Gastrocnemius medialis (tissue), 4 donors: ENCODE data around the gene MUSTN1. TPM values are rescaled to one million over a fixed set of nuclear protein-coding genes. Genes with fewer than 3 reads are reported as not detected.

Experiments used
- ATAC-seq, 2 donors: fragments of 150-250 bp; one replicate each; pipeline ENCODE4 v1.9.1; 2016
- DNase-seq, 2 donors: peaks; one replicate each; pipeline ENCODE4 v3.0.0-alpha.2; 2019
- H3K27ac ChIP-seq, 4 donors: fragments of 200-600 bp; sonication (generic); 1 replicate in 1 of 4; 2 replicates in 3 of 4; pipeline ENCODE4 v1.5.1; 2016 to 2018; ENCODE audit warnings: mild to moderate bottlenecking in 2 of 4, moderate library complexity in 1 of 4
- H3K27me3 ChIP-seq, 3 donors: fragments of 200-600 bp; sonication (generic) in 2 of 3; 1 replicate in 1 of 3; 2 replicates in 2 of 3; pipeline versions ENCODE4 v1.5.1 to v1.6.0; 2016 to 2019; ENCODE audit warnings: mild to moderate bottlenecking in 1 of 3, moderate library complexity in 1 of 3
- H3K36me3 ChIP-seq, 2 donors: fragments of 200-600 bp; sonication (generic) in 1 of 2; one replicate each; pipeline ENCODE4 v1.5.1; 2017 to 2018
- H3K4me1 ChIP-seq, 2 donors: fragments of 200-600 bp; sonication (generic) in 1 of 2; one replicate each; pipeline ENCODE4 v1.5.1; 2016 to 2017; ENCODE audit warnings: mild to moderate bottlenecking in 2 of 2
- H3K4me3 ChIP-seq, 4 donors: fragments of 200-600 bp; sonication (generic) in 3 of 4; 1 replicate in 1 of 4; 2 replicates in 3 of 4; pipeline ENCODE4 v1.5.1; 2016 to 2019; ENCODE audit warnings: mild to moderate bottlenecking in 2 of 4
- H3K9me3 ChIP-seq, 3 donors: fragments of 200-600 bp; sonication (generic) in 2 of 3; 1 replicate in 1 of 3; 2 replicates in 2 of 3; pipeline ENCODE4 v1.5.1; 2016 to 2019
- POLR2A ChIP-seq, 2 donors: fragments of 450-650 bp; IDR thresholded peaks; one replicate each; pipeline ENCODE4 v1.6.1; 2017; ENCODE audit warnings: antibody characterized with exemption in 2 of 2, mild to moderate bottlenecking in 2 of 2, moderate library complexity in 2 of 2
- in situ Hi-C, 4 donors: fragments of 200-750 bp; cut with MboI; loops; one replicate each; pipeline versions ENCODE4 v1.15.0 to v1.8.0; 2017; ENCODE audit warnings: low sequenced_read_pairs in 4 of 4
- intact Hi-C: fragments of 100-400 bp; cut with DNase I; formaldehyde crosslinking; loops from one replicate; pipeline ENCODE4 v1.15.1; 2023; ENCODE audit warnings: low total_unique reads
- total RNA-seq, 4 donors: library from RNA; depleted of rRNA; stranded (reverse); fragments of >200 nt; gene quantifications; one replicate each; pipeline versions ENCODE4 v1.1.0 to v1.2.3, GENCODE V29; 2016
- TF ChIP-seq, protein P1 (sequence below), 5 experiments: fragments of 450-650 bp in 3 of 5; fragments of 200-600 bp in 2 of 5; sonication (generic) in 2 of 5; IDR thresholded peaks in 4 of 5; conservative IDR thresholded peaks in 1 of 5; 1 replicate in 4 of 5; 2 replicates in 1 of 5; pipeline ENCODE4 v1.5.1; 2016 to 2019; ENCODE audit warnings: antibody characterized with exemption in 5 of 5, mild to moderate bottlenecking in 3 of 5, moderate library complexity in 3 of 5

The MUSTN1 gene
- total RNA-seq, 4 donors from 2014 or later = 218 to 2,149 (median 412) TPM

DNA sequence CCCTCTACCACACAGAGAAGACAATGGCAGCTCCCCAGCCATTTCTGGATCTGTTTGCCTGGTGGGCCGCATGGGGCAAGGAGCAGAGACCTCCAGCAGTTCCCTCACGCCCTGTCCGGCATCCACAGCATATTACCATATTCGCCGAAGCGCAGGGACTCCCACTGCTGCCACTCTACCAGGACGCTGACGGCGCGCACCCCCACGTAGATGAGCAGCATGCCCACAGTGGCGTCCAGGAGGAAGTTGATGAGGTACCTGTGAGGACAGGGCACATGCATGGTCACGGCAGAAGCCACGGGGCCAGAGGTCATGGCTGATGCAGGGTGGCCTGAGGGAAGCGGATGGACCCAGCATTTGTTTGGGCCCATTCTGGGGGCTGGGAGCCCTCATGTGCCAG lies 14.8 kb upstream of the MUSTN1 start:
- in situ Hi-C loops = loop anchor here in 3 of 4 donors (10.0 to 25.0 kb wide), 4 partner anchors 85 to 225 kb away; no protein-coding TSS in a partner anchor
- no peak overlapping the region for H3K4me3 ChIP-seq
- H3K4me1 ChIP-seq = peaks cover 46 to 48% of the 10 kb centered on the region in 2 donors
- ATAC-seq (no peak), DNase-seq (no peak)
- no peak for TF ChIP-seq POLR2A (IDR thresholded peaks at IDR 0.05)
- TF ChIP-seq, protein P1, sequence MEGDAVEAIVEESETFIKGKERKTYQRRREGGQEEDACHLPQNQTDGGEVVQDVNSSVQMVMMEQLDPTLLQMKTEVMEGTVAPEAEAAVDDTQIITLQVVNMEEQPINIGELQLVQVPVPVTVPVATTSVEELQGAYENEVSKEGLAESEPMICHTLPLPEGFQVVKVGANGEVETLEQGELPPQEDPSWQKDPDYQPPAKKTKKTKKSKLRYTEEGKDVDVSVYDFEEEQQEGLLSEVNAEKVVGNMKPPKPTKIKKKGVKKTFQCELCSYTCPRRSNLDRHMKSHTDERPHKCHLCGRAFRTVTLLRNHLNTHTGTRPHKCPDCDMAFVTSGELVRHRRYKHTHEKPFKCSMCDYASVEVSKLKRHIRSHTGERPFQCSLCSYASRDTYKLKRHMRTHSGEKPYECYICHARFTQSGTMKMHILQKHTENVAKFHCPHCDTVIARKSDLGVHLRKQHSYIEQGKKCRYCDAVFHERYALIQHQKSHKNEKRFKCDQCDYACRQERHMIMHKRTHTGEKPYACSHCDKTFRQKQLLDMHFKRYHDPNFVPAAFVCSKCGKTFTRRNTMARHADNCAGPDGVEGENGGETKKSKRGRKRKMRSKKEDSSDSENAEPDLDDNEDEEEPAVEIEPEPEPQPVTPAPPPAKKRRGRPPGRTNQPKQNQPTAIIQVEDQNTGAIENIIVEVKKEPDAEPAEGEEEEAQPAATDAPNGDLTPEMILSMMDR (IDR thresholded peaks at IDR 0.05 in 4 of 5, conservative IDR thresholded peaks at IDR 0.05 in 1 of 5) = no peak
- intact Hi-C loops = loop anchor here (2.0 to 10.0 kb wide), 5 partner anchors 85 to 615 kb away; partner anchors contain the start of genes NISCH, RFT1, SFMBT1 and TNNC1
- H3K9me3 ChIP-seq = no peaks in the 10 kb centered on the region
- H3K27ac ChIP-seq = peak overlapping the region; percentile 96 to 98 (median 97)
- H3K27me3 ChIP-seq = no peaks in the 10 kb centered on the region
- peaks cover 0 to 12% of the 10 kb centered on the region in 2 donors for H3K36me3 ChIP-seq

DNA sequence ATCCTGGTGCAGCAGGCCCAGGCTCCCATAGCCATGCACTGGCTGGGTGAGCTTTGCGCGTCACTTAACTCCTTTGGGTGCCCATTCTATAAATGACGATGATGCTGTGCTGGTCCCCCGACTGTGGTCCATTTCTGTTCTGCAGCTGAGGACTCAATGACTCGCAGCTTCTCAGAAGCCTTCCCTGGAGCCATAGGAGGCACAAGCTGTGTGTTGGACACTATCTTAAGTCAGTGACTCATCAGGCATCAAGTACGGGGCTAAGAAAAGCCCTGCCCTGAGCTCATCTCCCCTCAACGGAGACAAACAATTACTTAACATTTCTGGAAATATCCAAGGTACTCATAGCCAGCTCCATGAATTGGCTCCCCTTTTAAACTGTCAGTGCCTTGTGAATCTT lies 13.8 kb upstream of the MUSTN1 start:
- Histone ChIP-seq H3K4me3 (no peak overlapping the region), H3K27me3 (no peaks in the 10 kb centered on the region), H3K9me3 (no peaks in the 10 kb centered on the region), H3K27ac (peak overlapping the region; percentile 96 to 98 (median 97)), H3K36me3 (peaks cover 0 to 10% of the 10 kb centered on the region in 2 donors), H3K4me1 (peaks cover 57 to 59% of the 10 kb centered on the region in 2 donors)
- in situ Hi-C loops (no loop called here), intact Hi-C loops (loop anchor here (5.0 to 10.0 kb wide), 3 partner anchors 284 to 614 kb away; partner anchors contain the start of genes NISCH, RFT1, TNNC1 and TWF2)
- DNase-seq (peak; percentile 82 to 90), ATAC-seq (peak; percentile 81 to 82)
- TF ChIP-seq, protein P1 (IDR thresholded peaks at IDR 0.05 in 4 of 5, conservative IDR thresholded peaks at IDR 0.05 in 1 of 5) = no peak
- peak; percentile 43 to 70 for TF ChIP-seq POLR2A (IDR thresholded peaks at IDR 0.05)

DNA sequence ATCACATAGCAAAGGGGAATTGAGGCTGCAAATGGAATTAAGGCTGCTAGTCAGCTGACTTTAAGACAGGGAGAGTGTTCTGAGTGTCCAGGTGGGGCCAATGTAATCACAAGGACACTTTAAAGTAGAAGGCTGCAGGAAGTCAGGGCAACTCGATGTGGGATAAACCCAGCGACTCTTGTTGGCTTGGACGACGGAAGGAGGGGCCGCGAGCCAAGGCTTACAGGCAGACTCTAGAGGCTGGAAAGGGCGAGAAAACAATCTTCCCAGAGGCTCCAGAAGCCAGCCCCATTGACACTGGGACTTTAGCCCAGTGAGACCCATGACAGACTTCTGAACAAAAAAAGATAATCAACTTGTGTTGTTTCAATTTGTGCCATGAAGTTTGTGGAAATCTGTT lies 12.9 kb upstream of the MUSTN1 start:
- H3K27me3 ChIP-seq = no peaks in the 10 kb centered on the region
- H3K4me3 ChIP-seq = no peak overlapping the region
- H3K4me1 ChIP-seq = peaks cover 66 to 68% of the 10 kb centered on the region in 2 donors
- ATAC-seq (no peak), DNase-seq (no peak)
- no peaks in the 10 kb centered on the region for H3K9me3 ChIP-seq
- in situ Hi-C loops (no loop called here), intact Hi-C loops (loop anchor here (5.0 to 10.0 kb wide), 3 partner anchors 285 to 613 kb away; partner anchors contain the start of genes NISCH, RFT1, TNNC1 and TWF2)
- peaks cover 0 to 10% of the 10 kb centered on the region in 2 donors for H3K36me3 ChIP-seq
- peak overlapping the region; percentile 96 to 98 (median 97) for H3K27ac ChIP-seq
- TF ChIP-seq, protein P1 (IDR thresholded peaks at IDR 0.05 in 4 of 5, conservative IDR thresholded peaks at IDR 0.05 in 1 of 5) = no peak
- TF ChIP-seq POLR2A (IDR thresholded peaks at IDR 0.05) = no peak

DNA sequence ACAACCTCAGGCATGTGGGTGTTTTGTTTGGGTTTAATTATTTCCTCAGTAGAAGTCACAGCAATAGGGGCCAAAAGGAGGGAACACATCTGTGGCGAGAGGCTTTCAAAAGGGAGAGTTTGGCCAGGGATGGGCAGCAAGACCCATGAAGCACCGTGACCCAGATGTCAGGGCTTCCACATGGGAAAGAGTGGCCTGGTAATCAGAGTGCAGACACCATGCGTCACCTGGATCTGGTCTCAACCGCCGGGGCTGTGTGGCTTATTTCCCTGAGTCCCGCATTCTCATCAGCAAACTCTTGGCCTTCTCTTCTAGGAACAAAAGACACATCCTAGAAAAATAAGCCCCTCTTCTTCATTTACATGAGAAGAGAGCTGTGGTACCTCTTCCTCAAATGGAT lies 12.4 kb upstream of the MUSTN1 start:
- intact Hi-C loops (loop anchor here (5.0 to 10.0 kb wide), 3 partner anchors 285 to 612 kb away; partner anchors contain the start of genes NISCH, RFT1, TNNC1 and TWF2), in situ Hi-C loops (no loop called here)
- ATAC-seq = no peak
- peak overlapping the region; percentile 96 to 98 (median 97) for H3K27ac ChIP-seq
- H3K9me3 ChIP-seq = no peaks in the 10 kb centered on the region
- TF ChIP-seq, protein P1 (IDR thresholded peaks at IDR 0.05 in 4 of 5, conservative IDR thresholded peaks at IDR 0.05 in 1 of 5) = no peak
- TF ChIP-seq POLR2A (IDR thresholded peaks at IDR 0.05) = no peak
- peaks cover 71 to 73% of the 10 kb centered on the region in 2 donors for H3K4me1 ChIP-seq
- H3K27me3 ChIP-seq = no peaks in the 10 kb centered on the region
- H3K36me3 ChIP-seq = peaks cover 0 to 7% of the 10 kb centered on the region in 2 donors
- DNase-seq = no peak
- no peak overlapping the region for H3K4me3 ChIP-seq
